ENCODE data around the gene RTL1.

DNA sequence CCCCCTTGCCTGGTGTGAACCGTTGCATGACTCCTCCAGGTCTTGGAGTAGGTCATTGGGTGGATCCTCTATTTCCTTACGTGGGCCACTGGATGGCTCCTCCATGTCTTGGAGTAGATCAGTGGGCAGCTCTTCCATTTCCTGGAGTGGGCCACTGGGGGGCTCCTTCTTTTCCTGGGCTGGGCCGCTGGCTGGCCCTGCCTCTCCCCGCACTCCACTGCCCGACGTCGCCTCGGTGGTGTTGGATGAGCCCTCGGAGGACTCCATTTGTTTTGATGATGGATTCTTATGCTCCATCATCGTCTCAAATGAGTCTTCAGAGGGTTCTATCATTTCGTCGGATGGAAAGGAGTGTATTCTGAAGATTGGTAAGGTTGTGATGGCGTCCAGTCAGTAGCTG, 19.1 kb downstream of the RTL1 start:
- TF ChIP-seq, protein P1, sequence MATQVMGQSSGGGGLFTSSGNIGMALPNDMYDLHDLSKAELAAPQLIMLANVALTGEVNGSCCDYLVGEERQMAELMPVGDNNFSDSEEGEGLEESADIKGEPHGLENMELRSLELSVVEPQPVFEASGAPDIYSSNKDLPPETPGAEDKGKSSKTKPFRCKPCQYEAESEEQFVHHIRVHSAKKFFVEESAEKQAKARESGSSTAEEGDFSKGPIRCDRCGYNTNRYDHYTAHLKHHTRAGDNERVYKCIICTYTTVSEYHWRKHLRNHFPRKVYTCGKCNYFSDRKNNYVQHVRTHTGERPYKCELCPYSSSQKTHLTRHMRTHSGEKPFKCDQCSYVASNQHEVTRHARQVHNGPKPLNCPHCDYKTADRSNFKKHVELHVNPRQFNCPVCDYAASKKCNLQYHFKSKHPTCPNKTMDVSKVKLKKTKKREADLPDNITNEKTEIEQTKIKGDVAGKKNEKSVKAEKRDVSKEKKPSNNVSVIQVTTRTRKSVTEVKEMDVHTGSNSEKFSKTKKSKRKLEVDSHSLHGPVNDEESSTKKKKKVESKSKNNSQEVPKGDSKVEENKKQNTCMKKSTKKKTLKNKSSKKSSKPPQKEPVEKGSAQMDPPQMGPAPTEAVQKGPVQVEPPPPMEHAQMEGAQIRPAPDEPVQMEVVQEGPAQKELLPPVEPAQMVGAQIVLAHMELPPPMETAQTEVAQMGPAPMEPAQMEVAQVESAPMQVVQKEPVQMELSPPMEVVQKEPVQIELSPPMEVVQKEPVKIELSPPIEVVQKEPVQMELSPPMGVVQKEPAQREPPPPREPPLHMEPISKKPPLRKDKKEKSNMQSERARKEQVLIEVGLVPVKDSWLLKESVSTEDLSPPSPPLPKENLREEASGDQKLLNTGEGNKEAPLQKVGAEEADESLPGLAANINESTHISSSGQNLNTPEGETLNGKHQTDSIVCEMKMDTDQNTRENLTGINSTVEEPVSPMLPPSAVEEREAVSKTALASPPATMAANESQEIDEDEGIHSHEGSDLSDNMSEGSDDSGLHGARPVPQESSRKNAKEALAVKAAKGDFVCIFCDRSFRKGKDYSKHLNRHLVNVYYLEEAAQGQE (IDR thresholded peaks at IDR 0.05; ENCODE audit: insufficient replicate concordance, low read depth): no peak
- TF ChIP-seq, protein P2, sequence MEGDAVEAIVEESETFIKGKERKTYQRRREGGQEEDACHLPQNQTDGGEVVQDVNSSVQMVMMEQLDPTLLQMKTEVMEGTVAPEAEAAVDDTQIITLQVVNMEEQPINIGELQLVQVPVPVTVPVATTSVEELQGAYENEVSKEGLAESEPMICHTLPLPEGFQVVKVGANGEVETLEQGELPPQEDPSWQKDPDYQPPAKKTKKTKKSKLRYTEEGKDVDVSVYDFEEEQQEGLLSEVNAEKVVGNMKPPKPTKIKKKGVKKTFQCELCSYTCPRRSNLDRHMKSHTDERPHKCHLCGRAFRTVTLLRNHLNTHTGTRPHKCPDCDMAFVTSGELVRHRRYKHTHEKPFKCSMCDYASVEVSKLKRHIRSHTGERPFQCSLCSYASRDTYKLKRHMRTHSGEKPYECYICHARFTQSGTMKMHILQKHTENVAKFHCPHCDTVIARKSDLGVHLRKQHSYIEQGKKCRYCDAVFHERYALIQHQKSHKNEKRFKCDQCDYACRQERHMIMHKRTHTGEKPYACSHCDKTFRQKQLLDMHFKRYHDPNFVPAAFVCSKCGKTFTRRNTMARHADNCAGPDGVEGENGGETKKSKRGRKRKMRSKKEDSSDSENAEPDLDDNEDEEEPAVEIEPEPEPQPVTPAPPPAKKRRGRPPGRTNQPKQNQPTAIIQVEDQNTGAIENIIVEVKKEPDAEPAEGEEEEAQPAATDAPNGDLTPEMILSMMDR (IDR thresholded peaks at IDR 0.05; ENCODE audit: insufficient read depth, low read length): no peak
- TF ChIP-seq POLR2AphosphoS5 (IDR thresholded peaks at IDR 0.05; ENCODE audit: low read depth): no peak

All from HL-60 (cell line).